GM12801 (cell line): Measurements from ENCODE around the gene LRRN2.

ENCODE experiments used
- CTCF ChIP-seq: IDR thresholded peaks from one replicate; pipeline ENCODE4 v1.5.1; 2011; ENCODE audit warnings: control low read depth; ENCODE audit not compliant: insufficient read length; ENCODE audit errors: extremely low read depth

LRRN2 gene

DNA sequence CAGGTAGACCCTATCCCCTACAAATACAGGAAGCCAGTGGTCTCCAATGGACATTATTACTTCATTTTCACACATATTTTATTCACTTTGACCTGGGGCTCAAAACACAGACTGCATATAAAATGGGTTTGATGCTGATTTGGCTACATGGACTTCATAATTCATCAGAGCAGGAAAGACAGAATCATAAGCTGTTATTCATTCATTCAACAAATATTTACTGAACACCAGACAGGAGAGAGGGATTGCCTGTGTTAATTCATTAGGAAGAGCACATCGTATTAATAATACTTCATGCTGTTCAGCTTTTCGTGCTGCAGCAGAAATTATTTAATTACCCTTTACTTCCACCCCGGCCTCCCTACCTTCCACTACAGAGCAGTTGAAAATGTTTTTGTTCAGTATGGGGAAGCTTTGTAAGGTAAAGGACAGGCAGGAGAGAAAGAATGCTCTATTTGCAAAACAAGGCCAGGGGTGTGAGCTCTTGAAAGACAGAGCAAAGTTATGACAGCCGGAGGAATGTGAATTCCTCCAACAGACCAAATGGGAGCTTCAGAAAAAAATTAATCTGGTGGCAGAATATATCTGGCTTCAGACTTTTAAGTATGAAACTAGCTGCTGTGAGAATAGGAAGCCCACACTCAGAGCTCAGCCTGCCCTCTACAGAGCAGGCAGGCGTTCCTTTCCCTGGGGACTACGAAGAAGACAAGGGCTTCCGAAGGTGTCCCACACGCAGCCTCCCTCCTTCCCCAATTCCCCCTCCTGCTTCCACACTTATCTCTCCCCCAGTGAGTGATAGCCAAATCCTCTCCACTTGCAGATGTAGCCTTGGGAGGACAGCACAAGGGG lies 111.3 kb downstream of the LRRN2 start:
- TF ChIP-seq CTCF = no peak

- no peak for TF ChIP-seq CTCF
Measured at GRCh38 chr1:204572923-204573922, 112.3 kb downstream of the LRRN2 start.

GRCh38 chr1:204571631-204572030 lies 113.9 kb downstream of the LRRN2 start:
- TF ChIP-seq CTCF = no peak

- no peak for TF ChIP-seq CTCF
Measured at GRCh38 chr1:204571128-204571527, 114.4 kb downstream of the LRRN2 start.

GRCh38 chr1:204569478-204569877 lies 116.1 kb downstream of the LRRN2 start:
- TF ChIP-seq CTCF = no peak

DNA sequence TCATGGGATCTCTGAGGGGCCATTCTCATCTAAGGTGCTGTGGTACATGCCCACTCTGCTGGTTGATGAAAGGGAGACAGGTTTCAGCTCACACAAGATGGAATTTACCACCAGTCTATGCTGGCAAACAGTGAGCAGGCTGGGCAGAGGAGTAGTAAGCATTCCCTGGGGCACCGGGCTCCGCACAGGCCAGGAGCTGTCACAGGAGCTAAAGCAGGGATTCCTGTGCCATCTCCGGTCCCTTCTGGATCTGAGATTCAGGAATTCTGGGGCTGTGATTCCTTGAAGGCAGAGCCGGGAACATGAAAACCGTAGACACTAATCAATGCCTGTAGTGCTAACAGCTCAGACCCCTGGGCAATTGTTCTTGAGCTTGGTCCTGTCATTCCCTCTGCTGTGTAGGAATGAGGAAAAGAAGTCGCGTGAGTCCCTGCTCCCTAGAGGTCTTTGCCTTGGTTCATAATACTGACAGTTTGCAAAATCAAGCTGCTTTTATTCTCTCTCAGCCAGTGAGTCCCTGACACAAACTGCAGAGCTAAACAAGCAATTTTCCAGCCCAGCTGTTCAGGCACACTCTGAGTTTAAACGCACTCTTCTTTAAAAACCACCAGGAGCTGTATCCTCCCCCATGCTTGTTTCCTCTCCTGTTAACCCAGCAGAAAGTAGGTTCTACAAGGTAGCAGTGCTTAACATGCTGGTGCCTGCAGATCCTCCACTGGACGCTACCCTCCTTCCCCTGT lies 116.8 kb downstream of the LRRN2 start:
- no peak for TF ChIP-seq CTCF
